ENCODE data around the gene HS3ST6. TPM values are rescaled to one million over a fixed set of nuclear protein-coding genes. Genes with fewer than 3 reads are reported as not detected.

The HS3ST6 gene
- total and polyA plus RNA-seq, 10 donors, result 0.06 to 0.20 TPM; not detected in 8

DNA sequence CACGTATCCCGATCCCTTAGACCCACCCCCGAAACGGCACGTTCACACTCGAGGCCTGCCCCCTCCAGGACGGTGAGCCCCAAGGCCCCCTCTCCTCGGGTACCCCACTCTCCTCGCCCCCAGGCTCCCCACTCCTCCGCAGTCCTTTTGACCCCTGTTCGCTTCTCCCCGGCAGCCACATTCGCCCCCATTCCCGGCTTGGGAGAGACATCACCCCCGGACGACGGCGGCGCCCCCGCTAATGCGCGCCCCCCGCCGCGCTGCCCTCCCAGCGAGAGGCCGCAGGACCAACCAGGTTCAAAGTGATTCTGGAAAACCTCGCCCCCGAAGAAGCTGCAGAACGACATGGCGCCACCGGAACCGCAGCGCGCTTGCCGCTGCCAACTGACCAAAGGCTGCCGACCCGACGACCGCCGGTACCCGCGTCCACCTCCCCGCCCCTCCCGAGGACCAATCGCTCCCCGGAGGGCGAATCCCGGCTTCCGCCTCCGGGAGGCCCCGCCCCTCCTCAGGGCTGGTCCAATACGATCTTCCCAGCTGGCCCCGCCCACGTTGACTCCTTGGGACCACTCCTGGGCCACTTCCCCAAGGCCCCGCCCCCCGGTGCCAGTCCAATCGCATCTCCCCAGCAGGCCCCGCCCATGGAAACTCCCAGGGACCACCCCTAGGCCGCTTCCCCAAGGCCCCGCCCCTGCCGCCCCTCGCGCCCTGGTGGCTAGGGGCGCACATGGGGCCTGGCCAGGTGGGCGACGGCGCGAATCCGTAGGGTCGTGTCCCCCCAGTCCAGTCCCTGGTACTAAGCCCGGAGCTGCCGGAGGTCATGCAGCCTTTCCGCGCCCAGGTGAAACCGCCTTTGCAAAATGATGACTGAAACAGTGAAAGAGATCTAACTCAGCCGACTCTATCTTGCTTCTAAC lies 24.9 kb upstream of the HS3ST6 start, which contains the start of gene MSRB1:
Gene MSRB1 (minus strand): TSS at position 390 of the 917 bp plus-strand sequence. CDS start 43 bp downstream, at position 347.
- Histone ChIP-seq H3K27me3 (replicated peaks in 1 of 7) (no peaks in the 10 kb centered on the region), H3K9me3 (no peaks in the 10 kb centered on the region), H3K4me1 (peaks cover 11 to 57% (median 38%) of the 10 kb centered on the region in 6 donors), H3K4me3 (peak within 1 kb of the TSS; percentile 64 to 93 (median 82)), H3K27ac (peak within 1 kb of the TSS; percentile 61 to 94 (median 84)), H3K36me3 (peaks cover 0 to 33% (median 20%) of the 10 kb centered on the region in 6 donors)
- intact Hi-C loops (cut with DNase I; ENCODE audit: low total_unique reads), result no loop called here
- peak; percentile 99 for DNase-seq
- 0 to 2% (median 1%) methylated on average over 34 to 77 of the region's 77 CpGs for WGBS, 5 donors
- peak; percentile 96 to 98 (median 98) for TF ChIP-seq POLR2AphosphoS5 (IDR thresholded peaks at IDR 0.05)
- peak; percentile 33 to 79 (median 79) for TF ChIP-seq POLR2A (IDR thresholded peaks at IDR 0.05)
- TF ChIP-seq, protein P1, sequence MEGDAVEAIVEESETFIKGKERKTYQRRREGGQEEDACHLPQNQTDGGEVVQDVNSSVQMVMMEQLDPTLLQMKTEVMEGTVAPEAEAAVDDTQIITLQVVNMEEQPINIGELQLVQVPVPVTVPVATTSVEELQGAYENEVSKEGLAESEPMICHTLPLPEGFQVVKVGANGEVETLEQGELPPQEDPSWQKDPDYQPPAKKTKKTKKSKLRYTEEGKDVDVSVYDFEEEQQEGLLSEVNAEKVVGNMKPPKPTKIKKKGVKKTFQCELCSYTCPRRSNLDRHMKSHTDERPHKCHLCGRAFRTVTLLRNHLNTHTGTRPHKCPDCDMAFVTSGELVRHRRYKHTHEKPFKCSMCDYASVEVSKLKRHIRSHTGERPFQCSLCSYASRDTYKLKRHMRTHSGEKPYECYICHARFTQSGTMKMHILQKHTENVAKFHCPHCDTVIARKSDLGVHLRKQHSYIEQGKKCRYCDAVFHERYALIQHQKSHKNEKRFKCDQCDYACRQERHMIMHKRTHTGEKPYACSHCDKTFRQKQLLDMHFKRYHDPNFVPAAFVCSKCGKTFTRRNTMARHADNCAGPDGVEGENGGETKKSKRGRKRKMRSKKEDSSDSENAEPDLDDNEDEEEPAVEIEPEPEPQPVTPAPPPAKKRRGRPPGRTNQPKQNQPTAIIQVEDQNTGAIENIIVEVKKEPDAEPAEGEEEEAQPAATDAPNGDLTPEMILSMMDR (IDR thresholded peaks at IDR 0.05 in 8 of 11, conservative IDR thresholded peaks at IDR 0.05 in 3 of 11), result peak in 2 of 11 experiments; percentile 27 to 45

DNA sequence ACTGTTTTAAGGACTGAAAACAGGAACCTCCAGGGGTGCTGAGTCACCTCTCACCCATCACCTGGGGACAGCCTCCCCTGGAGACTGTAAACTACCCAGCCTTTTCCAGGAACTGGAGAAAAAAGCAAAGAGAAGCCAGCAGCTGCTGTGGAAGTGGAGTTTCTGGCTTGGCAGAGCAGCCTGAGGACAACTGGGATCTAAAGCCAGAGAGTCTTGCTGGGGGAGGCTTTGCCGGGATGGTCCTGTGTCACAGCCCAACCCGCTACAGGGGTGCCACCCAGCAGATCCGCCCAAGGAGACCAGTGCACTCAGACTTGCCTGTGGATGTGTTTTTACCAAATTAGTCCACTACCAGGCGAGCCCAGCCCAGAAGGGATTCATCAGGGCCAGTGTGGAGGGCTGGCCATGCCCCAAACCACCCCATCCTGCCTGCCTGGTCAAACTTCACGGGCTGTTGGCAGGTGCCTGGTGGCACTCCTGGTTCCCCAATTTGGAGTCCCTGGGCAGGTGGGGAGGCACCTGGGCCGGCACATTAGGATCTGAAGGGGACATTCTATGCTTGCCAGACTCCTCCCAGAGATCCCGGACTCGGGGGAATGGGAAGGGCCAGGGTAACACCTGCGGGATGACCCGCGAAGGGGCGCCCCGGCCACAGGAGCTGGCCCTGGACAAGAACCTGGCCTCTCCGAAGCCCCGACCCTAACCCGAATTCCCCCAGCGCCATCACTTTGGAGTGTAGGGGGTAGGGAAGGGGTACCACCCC lies 24.0 kb upstream of the HS3ST6 start:
- Histone ChIP-seq H3K27me3 (replicated peaks in 1 of 7) (no peaks in the 10 kb centered on the region), H3K4me3 (peak overlapping the region; percentile 64 to 93 (median 82)), H3K27ac (peak overlapping the region; percentile 61 to 94 (median 84)), H3K4me1 (peaks cover 11 to 66% (median 40%) of the 10 kb centered on the region in 6 donors), H3K9me3 (no peaks in the 10 kb centered on the region), H3K36me3 (peaks cover 0 to 41% (median 25%) of the 10 kb centered on the region in 6 donors)
- intact Hi-C loops (cut with DNase I; ENCODE audit: low total_unique reads), result no loop called here
- WGBS, 5 donors, result 9 to 24% (median 14%) methylated on average over 7 to 17 of the region's 17 CpGs
- no peak for TF ChIP-seq POLR2A (IDR thresholded peaks at IDR 0.05)
- TF ChIP-seq POLR2AphosphoS5 (IDR thresholded peaks at IDR 0.05), result peak in 2 of 3 donors; percentile 9 to 43
- peak; percentile 87 for DNase-seq

DNA sequence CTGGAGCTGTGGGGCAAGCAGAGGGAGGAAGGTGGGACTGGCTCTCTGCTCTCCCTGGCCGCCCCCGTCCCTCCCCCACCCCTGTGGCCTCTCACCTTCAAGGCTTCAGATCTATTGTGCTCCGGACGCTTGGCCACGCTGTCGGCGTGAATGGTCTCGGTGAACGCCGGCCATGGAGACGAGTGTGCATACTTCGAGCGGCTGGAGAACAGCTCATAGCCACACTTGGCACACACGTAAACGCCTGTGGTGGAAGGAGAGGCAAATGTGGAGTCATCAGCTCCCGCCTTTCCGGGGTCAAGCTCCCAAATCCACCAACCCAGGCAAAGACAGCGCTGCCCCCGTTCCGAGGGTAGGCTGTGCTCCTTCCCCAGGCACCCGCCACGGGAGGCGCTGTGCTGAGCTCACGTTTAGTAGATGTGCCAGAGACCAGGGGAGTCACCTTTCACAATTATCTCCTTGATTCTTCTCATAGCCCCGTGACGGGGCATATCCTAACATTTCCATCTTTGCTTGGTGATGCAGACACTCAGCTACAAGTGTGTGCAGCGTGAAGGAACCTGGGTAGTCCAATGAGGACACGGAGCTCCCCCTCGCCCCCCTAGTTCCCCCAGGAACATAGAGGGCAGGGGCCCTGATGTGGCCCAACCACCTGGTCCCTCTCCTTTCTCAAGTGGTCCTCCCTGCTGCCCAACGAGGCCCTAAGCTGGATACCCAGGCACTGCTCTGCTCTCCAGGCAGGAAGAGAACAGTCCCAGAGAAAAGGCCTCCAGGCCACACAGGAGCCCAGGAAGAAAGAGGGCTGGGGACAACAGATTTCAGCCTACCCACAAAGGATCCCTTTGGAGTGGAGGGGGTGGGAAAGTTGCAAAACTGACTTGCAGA lies 23.2 kb upstream of the HS3ST6 start:
- H3K27ac ChIP-seq, result peak overlapping the region; percentile 61 to 94 (median 84)
- H3K4me3 ChIP-seq, result peak overlapping the region in 7 of 8 donors; percentile 64 to 93 (median 82)
- no peaks in the 10 kb centered on the region for H3K27me3 ChIP-seq (replicated peaks in 1 of 7)
- peaks cover 11 to 74% (median 40%) of the 10 kb centered on the region in 6 donors for H3K4me1 ChIP-seq
- DNase-seq, result no peak
- WGBS, 5 donors, result 78 to 89% (median 84%) methylated on average over 24 to 30 of the region's 30 CpGs
- no peaks in the 10 kb centered on the region for H3K9me3 ChIP-seq
- peaks cover 0 to 50% (median 25%) of the 10 kb centered on the region in 6 donors for H3K36me3 ChIP-seq
- intact Hi-C loops (cut with DNase I; ENCODE audit: low total_unique reads), result no loop called here
- TF ChIP-seq, protein P1 (IDR thresholded peaks at IDR 0.05 in 8 of 11, conservative IDR thresholded peaks at IDR 0.05 in 3 of 11), result no peak
- TF ChIP-seq POLR2AphosphoS5 (IDR thresholded peaks at IDR 0.05) (no peak), POLR2A (IDR thresholded peaks at IDR 0.05) (no peak)
